ENCODE measurements around the gene DYSF. TPM values are rescaled to one million over a fixed set of nuclear protein-coding genes. Genes with fewer than 3 reads are reported as not detected.

The DYSF gene
- total and polyA plus RNA-seq, 8 donors: 17.8 to 71.4 (median 21.6) TPM

- Histone ChIP-seq H3K27ac (no peak overlapping the region), H3K36me3 (peaks cover 0 to 9% of the 10 kb centered on the region in 2 donors), H3K4me1 (peaks cover 0 to 20% of the 10 kb centered on the region in 2 donors), H3K27me3 (peaks cover 0 to 10% of the 10 kb centered on the region in 2 donors), H3K9me3 (no peaks in the 10 kb centered on the region), H3K4me3 (no peak overlapping the region)
- no peak for DNase-seq
- no peak for TF ChIP-seq CTCF (IDR thresholded peaks at IDR 0.05)
- no peak for ATAC-seq
- intact Hi-C loops (cut with DNase I): loop anchor here in 1 of 2 donors (5.0 to 10.0 kb wide), 2 partner anchors 249 to 601 kb away; partner anchors contain the start of gene CYP26B1
These were observed 92.9 kb downstream of the DYSF start for GRCh38 chr2:71546275-71546638.

GRCh38 chr2:71546777-71547281, 93.5 kb downstream of the DYSF start:
- peaks cover 0 to 14% of the 10 kb centered on the region in 2 donors for H3K36me3 ChIP-seq
- peaks cover 0 to 10% of the 10 kb centered on the region in 2 donors for H3K27me3 ChIP-seq
- intact Hi-C loops (cut with DNase I): loop anchor here in 1 of 2 donors (5.0 to 10.0 kb wide), 2 partner anchors 248 to 600 kb away; partner anchors contain the start of gene CYP26B1
- H3K9me3 ChIP-seq: no peaks in the 10 kb centered on the region
- ATAC-seq: no peak
- TF ChIP-seq CTCF (IDR thresholded peaks at IDR 0.05): no peak
- H3K27ac ChIP-seq: no peak overlapping the region
- no peak overlapping the region for H3K4me3 ChIP-seq
- H3K4me1 ChIP-seq: peaks cover 0 to 20% of the 10 kb centered on the region in 2 donors
- DNase-seq: no peak

- Histone ChIP-seq H3K4me1 (peaks cover 0 to 20% of the 10 kb centered on the region in 2 donors), H3K27me3 (peaks cover 0 to 10% of the 10 kb centered on the region in 2 donors), H3K9me3 (no peaks in the 10 kb centered on the region), H3K36me3 (peaks cover 0 to 23% of the 10 kb centered on the region in 2 donors), H3K4me3 (no peak overlapping the region), H3K27ac (no peak overlapping the region)
- ATAC-seq (no peak), DNase-seq (peak in 1 of 4 donors; percentile 29)
- TF ChIP-seq CTCF (IDR thresholded peaks at IDR 0.05): no peak
- intact Hi-C loops (cut with DNase I): loop anchor here in 1 of 2 donors (5.0 to 10.0 kb wide), 2 partner anchors 247 to 600 kb away; partner anchors contain the start of gene CYP26B1
These were observed 94.4 kb downstream of the DYSF start for GRCh38 chr2:71547616-71548285.

GRCh38 chr2:71548646-71549425, 95.5 kb downstream of the DYSF start:
- intact Hi-C loops (cut with DNase I): loop anchor here in 1 of 2 donors (5.0 to 10.0 kb wide), 2 partner anchors 246 to 598 kb away; partner anchors contain the start of gene CYP26B1
- peak; percentile 88 for TF ChIP-seq CTCF (IDR thresholded peaks at IDR 0.05)
- H3K36me3 ChIP-seq: peaks cover 0 to 34% of the 10 kb centered on the region in 2 donors
- H3K27me3 ChIP-seq: peaks cover 0 to 10% of the 10 kb centered on the region in 2 donors
- peak in 3 of 4 donors; percentile 54 to 86 (median 63) for DNase-seq
- no peak overlapping the region for H3K4me3 ChIP-seq
- H3K4me1 ChIP-seq: peaks cover 0 to 20% of the 10 kb centered on the region in 2 donors
- ATAC-seq: peak; percentile 89
- H3K27ac ChIP-seq: no peak overlapping the region
- H3K9me3 ChIP-seq: no peaks in the 10 kb centered on the region

Measured in left lung (tissue), 10 donors.